GM21423 (cell line): ENCODE measurements around the gene TRMO.
"Not testable (repeated sequence)": the region's sequence is repeated elsewhere in the genome, so short reads cannot be mapped to it uniquely, and the experiment has no call there.

ENCODE experiments used
- ATAC-seq: cut with Tn5 transposase; IDR thresholded peaks from one replicate; pipeline ENCODE4 v1.9.1; 2021; ENCODE audit warnings: mild to moderate bottlenecking, moderate library complexity; ENCODE audit not compliant: unreplicated experiment

The TRMO gene, protein sequence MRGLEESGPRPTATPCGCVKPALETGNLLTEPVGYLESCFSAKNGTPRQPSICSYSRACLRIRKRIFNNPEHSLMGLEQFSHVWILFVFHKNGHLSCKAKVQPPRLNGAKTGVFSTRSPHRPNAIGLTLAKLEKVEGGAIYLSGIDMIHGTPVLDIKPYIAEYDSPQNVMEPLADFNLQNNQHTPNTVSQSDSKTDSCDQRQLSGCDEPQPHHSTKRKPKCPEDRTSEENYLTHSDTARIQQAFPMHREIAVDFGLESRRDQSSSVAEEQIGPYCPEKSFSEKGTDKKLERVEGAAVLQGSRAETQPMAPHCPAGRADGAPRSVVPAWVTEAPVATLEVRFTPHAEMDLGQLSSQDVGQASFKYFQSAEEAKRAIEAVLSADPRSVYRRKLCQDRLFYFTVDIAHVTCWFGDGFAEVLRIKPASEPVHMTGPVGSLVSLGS

DNA sequence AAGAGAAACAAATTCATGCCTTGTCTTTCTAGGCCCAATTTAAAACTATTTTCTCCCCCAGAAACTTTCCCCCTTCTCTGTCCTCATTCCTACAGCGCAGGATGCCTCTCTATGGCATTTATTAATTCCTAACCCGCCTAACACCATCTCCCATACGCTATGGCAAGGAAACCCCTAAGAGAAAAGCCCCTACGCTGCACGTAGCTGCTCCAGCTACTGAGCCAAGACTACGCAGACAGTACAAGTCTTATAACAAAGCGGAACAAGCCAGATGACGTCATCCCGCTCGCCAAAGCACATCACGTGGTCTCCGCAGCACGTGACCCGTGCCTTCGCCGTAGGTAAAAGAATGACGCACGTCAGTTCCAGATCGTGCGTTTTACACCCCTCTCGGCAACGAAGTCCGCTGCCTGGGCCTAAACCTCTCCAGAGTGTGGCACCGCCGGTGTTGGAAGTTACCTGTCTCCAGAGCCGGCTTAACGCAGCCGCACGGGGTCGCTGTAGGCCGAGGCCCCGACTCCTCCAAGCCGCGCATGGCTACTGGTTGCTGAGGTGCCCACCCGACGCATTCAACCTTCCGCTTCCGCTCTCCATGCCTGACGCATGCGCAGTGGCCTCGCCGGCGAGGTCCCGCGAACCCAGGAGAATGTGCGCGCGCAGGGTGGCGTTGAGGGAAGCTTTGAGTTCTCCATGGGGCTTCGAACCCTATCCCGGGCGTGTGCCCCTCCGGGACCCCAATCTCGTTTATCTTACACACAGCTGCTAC is at the start of gene TRMO:
Gene TRMO, minus strand, starts transcription at position 542 of the 766 bp plus-strand sequence. Its CDS starts 7 bp downstream, at position 535.
- ATAC-seq, result peak; percentile 76

DNA sequence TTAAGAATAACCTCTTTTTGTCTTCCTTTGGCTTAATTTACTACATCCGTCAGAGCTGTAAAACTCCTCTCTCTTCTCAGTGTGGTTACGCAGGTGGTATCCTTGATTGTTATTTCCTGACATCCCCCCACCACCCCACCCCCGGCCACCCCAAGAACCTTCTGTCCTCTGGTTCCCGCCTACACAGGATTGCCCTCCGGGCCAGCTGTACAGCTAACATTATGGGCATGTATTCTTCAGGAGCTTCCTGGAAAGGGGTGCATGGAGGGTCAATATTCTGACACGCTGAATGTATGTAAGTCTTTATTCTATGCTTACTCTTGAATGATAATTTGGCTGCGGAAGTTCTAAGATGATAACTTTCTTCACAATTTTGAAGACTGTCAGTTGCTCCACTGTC is 47.9 kb upstream of the TRMO start:
- no peak for ATAC-seq

DNA sequence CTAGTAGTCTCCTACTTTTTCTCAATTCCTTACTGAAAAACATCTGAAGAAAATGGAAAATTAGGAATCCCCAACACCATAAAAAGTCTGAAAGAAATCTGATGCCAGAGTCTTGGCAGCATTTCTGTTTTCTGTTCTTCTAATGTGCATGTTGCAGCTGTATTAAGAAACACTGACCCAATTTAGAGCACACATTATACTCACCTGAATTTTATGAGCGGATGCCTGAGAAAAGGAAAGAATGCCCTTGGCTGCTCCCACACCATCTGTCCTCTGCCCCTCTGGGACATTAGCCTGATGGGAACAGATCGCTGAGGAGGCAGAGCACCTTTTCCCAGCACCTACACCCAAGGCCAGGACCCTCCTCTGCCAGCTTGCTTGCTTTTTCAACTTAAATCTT is 46.7 kb upstream of the TRMO start:
- ATAC-seq, result no peak

DNA sequence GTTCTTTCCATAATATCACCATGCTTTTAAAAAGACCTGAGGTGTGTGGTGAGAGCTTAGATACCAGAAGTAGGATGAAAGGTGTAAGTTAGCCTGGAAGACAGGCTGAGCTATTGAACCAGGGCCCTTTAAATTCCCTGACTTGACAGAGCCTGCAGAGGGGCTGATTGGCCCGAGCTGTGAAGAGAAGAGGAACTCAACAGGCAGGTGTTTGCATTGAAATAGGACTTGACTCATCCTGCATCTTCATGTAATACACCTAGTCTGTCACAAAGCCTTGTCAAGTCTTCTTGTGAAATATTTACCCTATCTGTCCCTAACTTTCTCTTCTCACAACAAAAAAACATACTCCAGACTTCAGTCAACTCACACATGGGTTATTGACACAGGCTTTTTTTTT is 44.2 kb upstream of the TRMO start:
- ATAC-seq, result no peak

DNA sequence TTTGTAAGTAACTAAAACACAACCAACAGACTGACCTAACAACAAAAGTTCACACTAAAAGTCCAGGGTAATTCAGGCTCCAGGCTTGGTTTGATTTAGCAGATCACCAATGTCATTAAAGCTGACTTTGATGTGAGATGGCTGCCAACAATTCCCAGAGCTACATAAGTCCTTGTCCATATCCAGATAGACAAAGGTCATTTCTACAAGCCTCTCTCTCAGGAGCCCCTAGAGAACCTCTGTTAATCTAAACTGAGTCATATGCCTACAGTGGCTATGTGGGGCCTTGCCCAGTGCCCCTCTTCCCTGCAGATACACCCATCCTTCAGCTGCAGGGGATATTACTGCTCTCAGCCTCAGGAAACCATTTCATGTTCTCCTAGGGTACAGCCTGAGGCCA is 42.6 kb upstream of the TRMO start:
- ATAC-seq, result no peak

DNA sequence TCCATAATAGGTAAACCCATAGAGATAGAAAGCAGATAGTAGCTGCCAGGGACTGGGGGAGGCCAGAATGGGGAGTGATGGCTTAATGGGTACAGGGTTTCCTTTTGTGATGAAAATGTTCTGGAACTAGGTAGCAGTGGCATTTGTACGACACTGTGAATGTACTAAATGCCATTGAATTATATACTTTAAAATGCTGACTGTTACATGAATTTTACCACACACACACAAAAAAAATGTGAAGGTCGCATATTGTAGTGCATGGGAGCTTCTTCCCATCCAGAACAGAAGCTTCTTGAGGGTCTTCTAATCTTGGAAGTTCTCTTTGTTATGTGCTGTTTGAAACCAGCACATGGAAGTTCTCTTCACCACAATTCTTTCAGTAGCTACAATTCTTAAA is 40.9 kb upstream of the TRMO start:
- ATAC-seq, result no peak

DNA sequence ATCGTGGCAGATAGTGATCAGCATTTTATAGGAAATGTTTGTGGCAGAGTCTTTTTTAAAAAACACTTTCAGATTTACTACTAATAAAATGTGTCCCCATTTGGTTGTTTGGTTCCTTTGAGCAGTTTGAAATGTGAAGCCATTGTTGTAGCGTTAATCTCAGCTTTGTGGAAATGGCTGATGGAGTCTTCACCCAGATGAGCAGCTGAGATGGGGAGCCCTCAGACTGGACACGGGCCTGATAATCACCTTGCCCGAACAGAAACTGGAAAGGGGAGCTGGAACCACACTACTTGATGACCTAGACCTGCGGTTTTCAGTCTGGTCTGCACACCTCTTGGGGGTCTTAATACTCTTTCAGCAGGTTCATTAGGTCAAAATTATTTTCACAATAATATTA is 40.3 kb upstream of the TRMO start:
- no peak for ATAC-seq

DNA sequence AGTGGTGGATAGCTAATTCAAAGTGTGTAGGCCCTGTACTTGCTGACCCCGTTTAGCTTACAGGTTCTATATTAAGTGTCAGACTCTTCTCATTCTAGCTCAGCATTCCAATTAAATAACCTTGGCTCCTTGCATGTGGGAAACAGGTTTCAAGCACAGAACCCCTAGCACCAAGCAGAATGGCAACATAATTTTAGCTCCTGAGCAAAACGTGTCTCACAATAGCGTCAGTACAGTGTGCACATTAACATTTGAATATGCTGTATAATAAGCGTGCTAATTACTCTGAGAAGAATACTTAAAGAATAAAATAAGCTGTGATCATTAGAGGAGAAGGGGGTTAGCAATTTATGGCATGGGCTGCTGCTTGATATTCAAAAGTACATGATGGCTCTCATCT is 39.8 kb upstream of the TRMO start:
- ATAC-seq, result no peak

DNA sequence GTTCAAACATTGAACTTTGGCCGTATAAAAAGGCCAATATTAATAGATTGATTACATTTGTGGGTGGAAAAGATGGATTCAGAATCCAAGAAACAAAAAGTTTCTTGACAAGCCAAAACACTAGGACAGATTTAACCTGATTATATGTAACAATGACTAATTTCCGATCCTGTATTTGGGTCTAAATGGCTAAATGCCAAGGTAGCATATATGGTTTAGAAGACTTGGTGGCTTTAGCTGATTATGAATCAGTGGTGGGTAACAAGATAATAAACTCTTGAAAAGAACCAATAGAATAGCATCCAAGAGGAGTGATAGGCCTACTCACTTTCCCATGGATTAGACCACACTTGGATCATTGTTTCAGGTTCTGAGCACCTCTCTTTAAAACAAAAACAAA is 39.1 kb upstream of the TRMO start:
- no peak for ATAC-seq

DNA sequence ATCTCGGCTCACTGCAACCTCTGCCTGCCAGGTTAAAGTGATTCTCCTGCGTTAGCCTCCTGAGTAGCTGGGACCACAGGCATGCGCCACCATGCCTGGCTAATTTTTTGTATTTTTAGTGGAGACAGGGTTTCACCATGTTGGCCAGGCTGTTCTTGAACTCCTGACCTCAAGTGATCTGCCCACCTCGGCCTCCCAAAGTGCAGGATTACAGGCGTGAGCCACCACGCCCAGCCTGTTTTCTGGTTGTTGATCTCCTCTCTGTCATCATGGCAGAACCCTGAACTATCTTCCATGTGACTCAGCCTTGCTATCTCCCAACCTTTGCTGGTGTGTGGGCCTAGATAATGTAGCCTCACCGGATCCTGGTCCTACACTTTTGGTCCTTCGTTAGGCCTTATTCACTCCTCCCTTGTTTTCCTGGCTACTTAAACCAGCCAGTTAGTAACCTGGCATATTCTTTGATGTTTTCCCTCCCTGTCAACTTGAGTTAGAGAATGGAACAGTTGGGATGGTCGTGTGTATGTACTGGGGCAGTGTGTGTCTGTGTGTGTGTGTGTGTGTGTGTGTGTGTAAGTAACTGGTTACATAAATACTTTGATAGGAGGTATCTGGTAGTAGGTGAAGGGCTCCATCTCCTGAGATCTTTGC is 38.5 kb upstream of the TRMO start:
- not testable (repeated sequence) for ATAC-seq

DNA sequence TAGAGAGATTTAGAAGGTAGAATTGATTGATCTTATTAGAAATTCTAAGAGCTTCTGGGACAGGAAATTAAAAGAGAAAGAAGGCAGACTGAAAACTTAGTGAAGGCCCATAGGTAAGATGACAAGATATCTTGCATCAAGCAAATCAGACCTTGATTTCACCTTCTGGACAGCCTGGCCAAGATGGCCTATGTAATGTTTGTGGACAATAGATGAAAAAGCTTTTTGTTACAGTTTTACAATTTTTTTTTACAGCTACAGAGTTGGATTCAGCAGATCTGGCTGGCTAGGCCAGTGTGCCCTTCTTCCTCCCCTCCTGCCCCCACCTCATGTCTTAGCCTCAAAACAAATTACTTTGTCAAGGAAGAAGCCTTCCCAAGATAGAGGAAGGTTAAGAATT is 37.3 kb upstream of the TRMO start:
- ATAC-seq, result no peak

DNA sequence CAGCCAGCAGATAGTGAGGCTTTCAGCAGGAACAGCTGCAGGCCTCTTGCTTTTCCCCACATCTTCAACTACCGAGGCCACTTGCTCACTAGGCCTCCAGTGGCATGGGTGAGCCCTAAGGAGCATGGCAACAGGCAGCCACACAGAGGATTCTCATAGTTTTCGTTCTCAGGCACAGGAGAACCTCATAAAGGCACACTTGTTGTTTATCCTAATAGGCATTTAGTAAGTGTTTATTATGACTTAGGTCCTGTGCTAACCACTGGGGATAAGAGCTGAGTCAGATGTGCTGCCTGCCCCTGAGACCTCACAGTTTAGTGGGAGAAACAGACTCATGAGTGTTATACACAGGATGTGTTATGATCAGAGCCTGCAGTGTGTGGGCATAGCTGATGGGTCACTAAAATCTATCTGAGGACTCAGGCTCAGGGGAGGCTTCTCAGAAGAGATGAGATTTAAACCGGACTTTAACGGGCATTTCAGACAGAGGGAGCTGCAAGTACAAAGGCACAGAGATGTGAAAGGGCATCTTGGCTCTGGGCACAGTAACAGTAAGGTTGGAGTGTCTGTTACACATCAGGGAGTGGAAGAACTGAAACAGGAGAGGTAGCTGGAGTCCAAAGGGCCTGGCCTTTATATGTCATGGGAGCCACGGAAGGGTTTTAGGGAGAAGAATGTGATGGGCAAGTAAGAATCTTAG is 36.7 kb upstream of the TRMO start:
- no peak for ATAC-seq

DNA sequence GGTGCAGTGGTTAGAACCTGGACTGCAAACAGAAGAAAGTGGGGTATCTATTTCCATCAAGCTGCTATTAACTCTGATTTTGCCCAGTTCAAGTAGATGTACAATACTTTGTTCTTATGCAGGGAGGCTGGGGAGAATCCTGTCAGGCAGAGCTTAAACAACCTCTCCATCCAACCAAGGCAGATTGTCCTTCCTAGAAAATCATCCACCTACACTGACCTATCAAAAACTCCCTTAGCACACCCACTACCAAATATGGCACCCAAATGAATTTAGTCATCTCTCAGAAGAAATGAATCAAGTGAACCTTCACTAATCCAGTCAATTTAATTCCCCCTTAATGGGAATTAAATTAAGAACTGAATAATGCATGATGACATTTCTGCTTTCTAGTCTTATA is 34.0 kb upstream of the TRMO start:
- ATAC-seq, result no peak

DNA sequence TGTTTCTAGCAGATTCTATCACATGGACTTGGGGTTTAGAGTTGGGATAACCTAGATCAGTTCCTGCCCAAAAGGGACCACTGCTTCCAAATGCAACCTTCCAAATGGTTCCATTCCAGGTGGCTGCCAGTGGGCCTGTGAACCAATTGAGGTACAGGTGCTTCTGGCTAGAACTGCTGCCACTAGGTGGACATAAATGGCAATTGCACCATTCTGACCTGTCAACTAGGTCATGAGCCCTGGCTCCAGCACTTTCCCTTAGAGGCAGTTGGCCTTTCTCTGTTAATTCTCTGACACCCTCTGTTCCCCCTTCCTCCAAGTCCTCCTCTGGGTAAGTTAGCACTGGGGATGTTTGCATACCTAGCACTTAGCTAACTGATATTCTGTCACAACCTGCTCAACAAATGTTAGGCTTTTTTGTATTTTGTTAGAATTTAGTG is 32.3 kb upstream of the TRMO start:
- ATAC-seq, result peak; percentile 68

DNA sequence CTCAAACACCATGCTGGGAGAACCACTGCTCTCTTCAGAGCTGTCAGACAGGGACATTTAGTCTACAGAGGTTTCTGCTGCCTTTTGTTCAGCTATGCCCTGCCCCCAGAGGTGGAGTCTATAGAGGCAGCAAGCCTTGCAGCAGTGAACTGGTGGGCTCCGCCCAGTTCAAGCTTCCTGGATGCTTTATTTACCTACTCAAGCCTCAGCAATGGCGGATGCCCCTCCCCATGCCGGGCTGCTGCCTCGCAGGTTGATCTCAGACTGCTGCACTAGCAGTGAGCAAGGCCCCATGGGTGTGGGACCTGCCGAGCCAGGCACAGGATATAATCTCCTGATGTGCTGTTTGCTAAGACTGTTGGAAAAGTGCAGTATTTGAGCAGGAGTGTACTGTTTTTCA is 28.6 kb upstream of the TRMO start:
- not testable (repeated sequence) for ATAC-seq

DNA sequence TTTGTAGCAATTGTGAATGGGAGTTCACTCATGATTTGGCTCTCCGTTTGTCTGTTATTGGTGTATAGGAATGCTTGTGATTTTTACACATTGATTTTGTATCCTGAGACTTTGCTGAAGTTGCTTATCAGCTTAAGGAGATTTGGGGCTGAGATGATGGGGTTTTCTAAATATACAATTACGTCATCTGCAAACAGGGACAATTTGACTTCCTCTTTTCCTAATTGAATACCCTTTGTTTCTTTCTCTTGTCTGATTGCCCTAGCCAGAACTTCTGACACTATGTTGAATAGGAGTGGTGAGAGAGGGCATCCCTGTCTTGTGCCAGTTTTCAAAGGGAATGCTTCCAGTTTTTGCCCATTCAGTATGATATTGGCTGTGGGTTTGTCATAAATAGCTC is 24.8 kb upstream of the TRMO start:
- not testable (repeated sequence) for ATAC-seq

DNA sequence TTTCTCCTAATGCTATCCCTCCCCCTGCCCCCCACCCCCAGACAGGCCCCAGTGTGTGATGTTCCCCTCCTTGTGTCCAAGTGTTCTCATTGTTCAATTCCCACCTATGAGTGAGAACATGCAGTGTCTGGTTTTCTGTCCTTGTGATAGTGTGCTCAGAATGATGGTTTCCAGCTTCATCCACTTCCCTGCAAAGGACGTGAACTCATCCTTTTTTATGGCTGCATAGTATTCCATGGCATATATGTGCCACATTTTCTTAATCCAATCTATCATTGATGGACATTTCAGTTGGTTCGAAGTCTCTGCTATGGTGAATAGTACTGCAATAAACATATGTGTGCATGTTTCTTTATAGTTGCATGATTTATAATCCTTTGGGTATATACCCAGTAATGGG is 23.2 kb upstream of the TRMO start:
- ATAC-seq, result not testable (repeated sequence)

DNA sequence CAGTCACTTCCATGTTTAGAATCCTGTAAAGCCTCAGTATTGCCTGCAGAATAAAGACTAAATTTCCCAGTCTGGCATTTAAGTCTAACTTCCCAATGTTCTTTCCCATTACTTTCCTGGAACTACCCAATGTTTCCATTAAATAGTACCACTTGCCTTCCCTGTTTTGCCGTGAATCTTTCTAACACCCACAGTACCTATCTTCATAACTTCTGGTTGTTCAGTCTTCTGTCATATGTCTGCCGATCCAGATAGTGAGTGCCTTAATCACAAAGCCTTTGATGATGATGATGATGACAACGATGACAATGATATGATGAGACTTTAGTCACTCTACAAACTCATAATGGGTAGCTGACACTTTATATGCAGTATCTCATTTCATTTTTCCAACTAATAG is 22.3 kb upstream of the TRMO start:
- no peak for ATAC-seq

DNA sequence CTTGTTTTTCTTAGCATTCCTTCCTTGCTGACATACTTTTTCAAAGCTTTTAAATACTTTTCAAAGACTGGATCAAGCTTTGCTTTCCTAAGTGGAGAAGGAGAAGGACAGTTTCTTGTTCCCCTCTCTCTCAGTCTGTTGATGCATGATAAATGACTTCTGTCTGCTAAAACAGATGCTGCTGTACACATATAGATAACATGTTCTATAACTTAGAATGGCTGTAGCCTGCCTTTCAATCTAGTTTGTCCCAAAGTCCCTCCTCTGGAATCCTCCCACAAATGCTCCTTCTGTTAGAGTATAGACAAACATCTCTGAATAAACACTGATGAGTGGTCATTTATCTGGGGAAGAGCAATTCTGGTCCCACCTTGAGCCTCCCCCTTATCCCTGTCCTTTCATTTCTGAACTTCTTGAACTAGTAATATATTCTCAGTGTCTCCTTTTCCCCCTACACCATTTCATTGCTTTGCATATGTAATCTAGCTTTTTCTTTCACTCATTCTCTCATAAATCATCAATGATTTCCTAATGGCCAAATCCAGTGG is 21.1 kb upstream of the TRMO start:
- no peak for ATAC-seq

DNA sequence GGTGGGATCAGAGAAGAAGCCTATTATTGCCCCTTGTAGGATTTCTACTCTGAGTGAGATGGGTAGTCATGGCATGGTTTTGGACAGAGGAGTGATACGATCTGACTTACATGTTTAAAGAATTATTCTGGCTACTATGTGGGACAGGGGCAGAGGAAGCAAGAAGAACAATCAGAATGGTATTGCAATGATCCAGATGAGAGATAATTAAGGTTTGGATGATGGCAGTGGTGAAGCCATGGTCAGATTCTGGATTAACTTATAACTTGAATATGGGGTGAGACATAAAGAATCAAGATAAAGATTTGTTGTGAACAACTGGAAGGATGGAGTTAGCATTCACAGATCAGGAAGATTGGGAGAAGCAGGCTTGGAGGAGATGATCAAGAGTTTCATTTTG is 19.0 kb upstream of the TRMO start:
- ATAC-seq, result no peak

DNA sequence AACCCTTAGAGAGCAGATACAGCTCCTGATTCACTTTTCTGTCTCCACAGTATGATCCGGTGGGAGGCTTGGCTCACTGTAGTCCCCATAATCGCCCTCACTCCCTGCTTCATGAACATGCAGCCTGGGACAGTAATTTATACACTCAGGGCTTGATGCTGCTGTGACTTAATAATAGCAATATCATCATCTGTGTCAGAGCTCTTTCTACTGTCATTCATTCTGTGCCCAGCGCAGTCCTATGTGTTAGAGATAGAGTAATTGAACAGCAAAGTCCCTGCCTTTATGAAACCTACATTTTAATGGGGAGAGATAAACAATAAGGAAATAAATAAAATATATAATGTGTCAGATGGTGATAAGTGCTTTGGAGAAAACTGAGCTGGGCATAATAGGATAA is 18.4 kb upstream of the TRMO start:
- no peak for ATAC-seq
